UCSD-AML1 (cell line): ENCODE data around the gene HTR3E.
"Not testable (repeated sequence)": the region's sequence is repeated elsewhere in the genome, so short reads cannot be mapped to it uniquely, and the experiment has no call there.

Experiments
- DNase-seq: peaks from one replicate; lab custom pipeline; 2025; ENCODE audit not compliant: unreplicated experiment; lab: John Stamatoyannopoulos, UW

The HTR3E gene

GRCh38 chr3:184096811-184097383, at the start of gene HTR3E:
HTR3E (plus strand) TSS chr3:184097064; CDS start chr3:184097530, 466 bp downstream.
- DNase-seq: no peak

- no peak for DNase-seq
Observed at GRCh38 chr3:184050217-184050847, 46.5 kb upstream of the HTR3E start.

GRCh38 chr3:184052767-184053166, 44.1 kb upstream of the HTR3E start, which contains the start of gene HTR3C:
HTR3C (plus strand) TSS chr3:184053047; CDS start chr3:184053081, 34 bp downstream.
- DNase-seq: no peak

GRCh38 chr3:184058029-184058428, 38.8 kb upstream of the HTR3E start:
- no peak for DNase-seq

- DNase-seq: no peak
Observed at GRCh38 chr3:184059424-184059823, 37.4 kb upstream of the HTR3E start.

GRCh38 chr3:184062637-184063036, 34.2 kb upstream of the HTR3E start:
- DNase-seq: no peak

- no peak for DNase-seq
Observed at GRCh38 chr3:184066211-184066610, 30.7 kb upstream of the HTR3E start.

GRCh38 chr3:184067573-184068055, 29.2 kb upstream of the HTR3E start:
- DNase-seq: no peak

- no peak for DNase-seq
Observed at GRCh38 chr3:184068344-184068743, 28.5 kb upstream of the HTR3E start.

GRCh38 chr3:184071142-184071541, 25.7 kb upstream of the HTR3E start:
- not testable (repeated sequence) for DNase-seq

GRCh38 chr3:184073621-184074020, 23.2 kb upstream of the HTR3E start:
- no peak for DNase-seq

- no peak for DNase-seq
Observed at GRCh38 chr3:184075901-184076300, 21.0 kb upstream of the HTR3E start.

- no peak for DNase-seq
Observed at GRCh38 chr3:184077881-184078280, 19.0 kb upstream of the HTR3E start.

GRCh38 chr3:184078851-184079250, 18.0 kb upstream of the HTR3E start:
- no peak for DNase-seq

- no peak for DNase-seq
Observed at GRCh38 chr3:184081116-184081830, 15.6 kb upstream of the HTR3E start.

- DNase-seq: no peak
Observed at GRCh38 chr3:184082034-184082433, 14.8 kb upstream of the HTR3E start.

GRCh38 chr3:184082465-184082864, 14.4 kb upstream of the HTR3E start:
- DNase-seq: no peak

- DNase-seq: no peak
Observed at GRCh38 chr3:184085389-184085852, 11.4 kb upstream of the HTR3E start.

GRCh38 chr3:184092199-184092598, 4.7 kb upstream of the HTR3E start:
- DNase-seq: no peak

GRCh38 chr3:184097556-184097955, 692 bp downstream of the HTR3E start:
- DNase-seq: no peak

GRCh38 chr3:184099806-184100686, 3.2 kb downstream of the HTR3E start:
- no peak for DNase-seq
